H9 (cell line): ENCODE data around the gene WDFY1. TPM values are rescaled to one million over a fixed set of nuclear protein-coding genes. Genes with fewer than 3 reads are reported as not detected.

Source experiments
- DNase-seq: peaks from one replicate; pipeline ENCODE4 v3.0.0-alpha.2; 2017
- H2AFZ ChIP-seq: one replicate; pipeline ENCODE4 v1.6.1; 2013; ENCODE audit warnings: mild to moderate bottlenecking, low read length, control low read depth, moderate library complexity
- H2AK5ac ChIP-seq: 2 replicates; pipeline ENCODE4 v1.6.1; 2013; ENCODE audit warnings: low read length, control low read depth, mixed read lengths; ENCODE audit not compliant: insufficient read length
- H2BK120ac ChIP-seq: one replicate; pipeline ENCODE4 v1.6.1; 2013; ENCODE audit warnings: low read depth, mild to moderate bottlenecking, low read length, control low read depth, inconsistent platforms; ENCODE audit not compliant: poor library complexity, severe bottlenecking
- H2BK12ac ChIP-seq: 2 replicates; pipeline ENCODE4 v1.6.1; 2013; ENCODE audit warnings: low read length, control low read depth, mixed read lengths, low read depth; ENCODE audit not compliant: insufficient read length
- H2BK15ac ChIP-seq: 2 replicates; pipeline ENCODE4 v1.6.1; 2013; ENCODE audit warnings: low read depth, low read length, control low read depth
- H2BK20ac ChIP-seq: one replicate; pipeline ENCODE4 v1.6.1; 2013; ENCODE audit warnings: low read depth, mild to moderate bottlenecking, low read length, control low read depth, inconsistent platforms; ENCODE audit not compliant: poor library complexity, severe bottlenecking
- H2BK5ac ChIP-seq: 2 replicates; pipeline ENCODE4 v1.6.1; 2013; ENCODE audit warnings: low read length, control low read depth, mixed read lengths; ENCODE audit not compliant: insufficient read length
- H3K14ac ChIP-seq: 2 replicates; pipeline ENCODE4 v1.6.1; 2013; ENCODE audit warnings: low read length, control low read depth; ENCODE audit not compliant: insufficient read depth
- H3K18ac ChIP-seq: 2 replicates; pipeline ENCODE4 v1.6.1; 2013; ENCODE audit warnings: low read depth, mild to moderate bottlenecking, mixed read lengths, low read length, control low read depth; ENCODE audit not compliant: insufficient read length
- H3K23ac ChIP-seq: 2 replicates; pipeline ENCODE4 v1.6.1; 2013; ENCODE audit warnings: low read length, control low read depth, mixed read lengths, low read depth; ENCODE audit not compliant: insufficient read length
- H3K23me2 ChIP-seq: 2 replicates; pipeline ENCODE4 v1.6.1; 2013; ENCODE audit warnings: low read depth, mild to moderate bottlenecking, mixed read lengths, low read length, control low read depth; ENCODE audit not compliant: insufficient read length, poor library complexity, severe bottlenecking
- H3K27ac ChIP-seq: 2 replicates; pipeline ENCODE4 v1.5.1; 2013; ENCODE audit warnings: low read length, control low read depth, mixed read lengths, low read depth; ENCODE audit not compliant: insufficient read length
- H3K27me3 ChIP-seq: 2 replicates; pipeline ENCODE4 v1.6.1; 2013; ENCODE audit warnings: low read length, control low read depth, inconsistent platforms; ENCODE audit not compliant: insufficient read depth
- H3K4ac ChIP-seq: 2 replicates; pipeline ENCODE4 v1.6.1; 2013; ENCODE audit warnings: low read depth, mild to moderate bottlenecking, control low read depth, inconsistent platforms, low read length, moderate library complexity
- H3K4me1 ChIP-seq: 2 replicates; pipeline ENCODE4 v1.6.1; 2013; ENCODE audit warnings: low read length, control low read depth, inconsistent platforms; ENCODE audit not compliant: insufficient read depth
- H3K4me2 ChIP-seq: 2 replicates; pipeline ENCODE4 v1.6.1; 2013; ENCODE audit warnings: low read length, control low read depth, mixed read lengths; ENCODE audit not compliant: insufficient read length, insufficient read depth
- H3K56ac ChIP-seq: 2 replicates; pipeline ENCODE4 v1.6.1; 2013; ENCODE audit warnings: low read depth, mild to moderate bottlenecking, mixed read lengths, low read length, control low read depth; ENCODE audit not compliant: insufficient read length
- H3K79me1 ChIP-seq: 2 replicates; pipeline ENCODE4 v1.6.1; 2013; ENCODE audit warnings: low read depth, mild to moderate bottlenecking, moderate library complexity, low read length, control low read depth, inconsistent platforms; ENCODE audit not compliant: insufficient read depth, poor library complexity, severe bottlenecking
- H3K79me2 ChIP-seq: 2 replicates; pipeline ENCODE4 v1.6.1; 2013; ENCODE audit warnings: low read length, control low read depth, inconsistent platforms; ENCODE audit not compliant: insufficient read depth
- H3K9ac ChIP-seq: 2 replicates; pipeline ENCODE4 v1.6.1; 2013; ENCODE audit warnings: low read length, control low read depth, mixed read lengths; ENCODE audit not compliant: insufficient read length; ENCODE audit errors: extremely low read depth
- H3K9me3 ChIP-seq: one replicate; pipeline ENCODE4 v1.6.1; 2013; ENCODE audit warnings: low read depth, low read length, inconsistent platforms; ENCODE audit not compliant: control insufficient read depth
- H3T11ph ChIP-seq: one replicate; pipeline ENCODE4 v1.6.1; 2013; ENCODE audit warnings: mild to moderate bottlenecking, low read length, control low read depth, inconsistent platforms
- H4K20me1 ChIP-seq: one replicate; pipeline ENCODE4 v1.6.1; 2013; ENCODE audit not compliant: control insufficient read depth, insufficient read length, insufficient read depth
- H4K5ac ChIP-seq: 2 replicates; pipeline ENCODE4 v1.6.1; 2013; ENCODE audit warnings: low read depth, mild to moderate bottlenecking, mixed read lengths, low read length, control low read depth; ENCODE audit not compliant: insufficient read length
- H4K8ac ChIP-seq: replicated peaks from 2 replicates; pipeline ENCODE4 v1.6.1; 2013; ENCODE audit warnings: low read length, control low read depth, mixed read lengths, low read depth; ENCODE audit not compliant: insufficient read length
- H4K91ac ChIP-seq: 2 replicates; pipeline ENCODE4 v1.6.1; 2013; ENCODE audit warnings: low read depth, mild to moderate bottlenecking, moderate library complexity, mixed read lengths, low read length, control low read depth; ENCODE audit not compliant: insufficient read length
- H3K27ac Mint-ChIP-seq, 3 experiments: 2 replicates in 2 of 3; 3 replicates in 1 of 3; pipeline ENCODE4 v1.8.0; 2020 to 2021; ENCODE audit warnings: mixed read lengths in 3 of 3, mild to moderate bottlenecking in 1 of 3, moderate library complexity in 1 of 3
- H3K27me3 Mint-ChIP-seq: 2 replicates; pipeline ENCODE4 v1.8.0; 2021; ENCODE audit warnings: low read depth, mild to moderate bottlenecking, moderate library complexity, mixed read lengths
- H3K36me3 Mint-ChIP-seq, 3 experiments: 2 replicates in 2 of 3; 3 replicates in 1 of 3; pipeline ENCODE4 v1.8.0; 2020 to 2021; ENCODE audit warnings: low read depth in 3 of 3, mixed read lengths in 3 of 3; ENCODE audit not compliant: insufficient read depth in 1 of 3
- H3K4me1 Mint-ChIP-seq, 2 experiments: 2 replicates each; pipeline ENCODE4 v1.8.0; 2020; ENCODE audit warnings: mixed read lengths in 2 of 2
- H3K4me3 Mint-ChIP-seq, 2 experiments: 2 replicates in 1 of 2; 3 replicates in 1 of 2; pipeline ENCODE4 v1.8.0; 2020 to 2021; ENCODE audit warnings: mild to moderate bottlenecking in 2 of 2, mixed read lengths in 2 of 2, moderate library complexity in 1 of 2
- H3K9me3 Mint-ChIP-seq, 2 experiments: 2 replicates in 1 of 2; 3 replicates in 1 of 2; pipeline ENCODE4 v1.8.0; 2020; ENCODE audit warnings: mild to moderate bottlenecking in 2 of 2, mixed read lengths in 2 of 2, moderate library complexity in 1 of 2
- CTCF ChIP-seq: fragments of 200-600 bp; sonication (generic); conservative IDR thresholded peaks from 3 replicates; pipeline ENCODE4 v1.8.0; 2021; ENCODE audit warnings: antibody characterized with exemption, mild to moderate bottlenecking
- WGBS: extraction: QIAGEN DNeasy Blood & Tissue Kit; methylation state at CpG from one replicate; pipeline ENCODE4 v1.1.7; 2013; ENCODE audit warnings: missing lambda C conversion rate, low lambda C conversion rate, mixed read lengths; ENCODE audit not compliant: insufficient read length; ENCODE audit errors: extremely low coverage; 5-methylcytosine and 5-hydroxymethylcytosine counted together
- total RNA-seq: library from RNA; stranded (reverse); gene quantifications from 2 replicates; pipeline ENCODE4 v1.2.1, GENCODE V29; 2021

Gene WDFY1
- total RNA-seq, 1 experiment from 2014 or later: 54.1 TPM

GRCh38 chr2:223994562-223995162 lies 49.5 kb upstream of the WDFY1 start:
- peaks cover 4 to 7% of the 10 kb centered on the region in 2 experiments; a peak in 3 of 4 replicates for H3K4me1 Mint-ChIP-seq
- no peaks in the 10 kb centered on the region for H3K27me3 Mint-ChIP-seq
- Histone ChIP-seq H4K20me1 (no peaks in the 10 kb centered on the region), H3K9me3 (no peaks in the 10 kb centered on the region), H4K91ac (no peak overlapping the region), H3K4me1 (no peaks in the 10 kb centered on the region), H3K27me3 (no peaks in the 10 kb centered on the region), H3K23ac (no peak overlapping the region), H3K27ac (no peak overlapping the region), H2BK5ac (no peak overlapping the region), H3K56ac (no peak overlapping the region), H3T11ph (no peak overlapping the region), H3K79me1 (no peaks in the 10 kb centered on the region), H3K14ac (no peak overlapping the region), H4K8ac (no peak overlapping the region), H2BK120ac (no peak overlapping the region), H3K4me2 (no peak overlapping the region), H4K5ac (no peak overlapping the region), H2AK5ac (no peak overlapping the region), H3K4ac (no peak overlapping the region), H3K18ac (no peak overlapping the region), H2BK15ac (no peak overlapping the region), H2BK12ac (no peak overlapping the region), H3K23me2 (no peaks in the 10 kb centered on the region), H3K79me2 (no peaks in the 10 kb centered on the region), H2AFZ (no peak overlapping the region), H2BK20ac (no peak overlapping the region), H3K9ac (no peak overlapping the region)
- peaks cover 0 to 6% (median 0%) of the 10 kb centered on the region in 3 experiments; a peak in 4 of 7 replicates for H3K36me3 Mint-ChIP-seq
- no peak for DNase-seq
- TF ChIP-seq CTCF: no peak
- no peaks in the 10 kb centered on the region; a peak in 1 of 5 replicates for H3K9me3 Mint-ChIP-seq
- H3K27ac Mint-ChIP-seq: peak overlapping the region in 1 of 3 experiments; percentile 31; a peak in 2 of 7 replicates
- no CpG with 5 or more reads among the region's 4 CpGs for WGBS
- H3K4me3 Mint-ChIP-seq: no peak overlapping the region
